H1 (cell line): ENCODE data around the gene MYH7B. TPM values are rescaled to one million over a fixed set of nuclear protein-coding genes. Genes with fewer than 3 reads are reported as not detected.

Experiments used
- CTCF ChIA-PET: fragments of 300-600 bp; sonication (Branson Sonifier 250); formaldehyde crosslinking; loops from one replicate; lab custom pipeline; 2021; ENCODE audit not compliant: partially characterized antibody; lab: Charles Lee
- POLR2A ChIA-PET: fragments of 300-600 bp; sonication (Branson Sonifier 250); formaldehyde crosslinking; loops from one replicate; lab custom pipeline; 2021; ENCODE audit warnings: inconsistent platforms; ENCODE audit not compliant: partially characterized antibody; lab: Charles Lee
- DNase-seq, 2 experiments: peaks; one replicate each; pipeline versions ENCODE4 v3.0.0 to v3.0.0-alpha.2; 2010 to 2022; ENCODE audit warnings: low spot score in 2 of 2, low read depth in 1 of 2, mixed read lengths in 1 of 2
- FAIRE-seq: peaks from 2 replicates; lab custom pipeline; 2011; peaks lifted over from hg19 to GRCh38; lab: Jason Lieb, UNC
- H2AFZ ChIP-seq: 2 replicates; pipeline ENCODE4 v1.8.1; 2012; ENCODE audit warnings: low read length, inconsistent platforms
- H2AK5ac ChIP-seq: 2 replicates; pipeline ENCODE4 v1.6.1; 2013; ENCODE audit warnings: low read depth, low read length
- H2BK120ac ChIP-seq: replicated peaks from 2 replicates; pipeline ENCODE3; 2013; ENCODE audit warnings: low read depth, low read length, inconsistent platforms
- H2BK12ac ChIP-seq: 2 replicates; pipeline ENCODE4 v1.6.1; 2013; ENCODE audit warnings: low read depth, low read length
- H2BK15ac ChIP-seq: 2 replicates; pipeline ENCODE4 v1.6.1; 2013; ENCODE audit warnings: low read length
- H2BK20ac ChIP-seq: 2 replicates; pipeline ENCODE4 v1.6.1; 2013; ENCODE audit warnings: low read length
- H2BK5ac ChIP-seq: 2 replicates; pipeline ENCODE4 v1.6.1; 2013; ENCODE audit warnings: low read depth, low read length
- H3K14ac ChIP-seq: 2 replicates; pipeline ENCODE4 v1.6.1; 2013; ENCODE audit warnings: inconsistent platforms; ENCODE audit not compliant: insufficient read length
- H3K18ac ChIP-seq: 2 replicates; pipeline ENCODE4 v1.6.1; 2013; ENCODE audit warnings: low read length; ENCODE audit errors: extremely low read depth
- H3K23ac ChIP-seq: 2 replicates; pipeline ENCODE4 v1.6.1; 2013; ENCODE audit warnings: inconsistent platforms; ENCODE audit not compliant: insufficient read length
- H3K23me2 ChIP-seq: 2 replicates; pipeline ENCODE4 v1.6.1; 2013; ENCODE audit warnings: low read depth, low read length
- H3K27ac ChIP-seq: 2 replicates; pipeline ENCODE4 v1.6.1; 2011; ENCODE audit warnings: low read depth, low read length, inconsistent platforms
- H3K27me3 ChIP-seq, 4 experiments: replicated peaks in 1 of 4; 1 replicate in 1 of 4; 2 replicates in 3 of 4; pipeline versions ENCODE4 v1.6.1 to v1.8.1; 2011 to 2013; ENCODE audit warnings: low read length in 3 of 4, mild to moderate bottlenecking in 3 of 4, inconsistent platforms in 2 of 4, mixed read lengths in 2 of 4, moderate library complexity in 1 of 4; ENCODE audit not compliant: control insufficient read depth in 3 of 4, insufficient read depth in 3 of 4; ENCODE audit errors: extremely low read depth in 1 of 4
- H3K36me3 ChIP-seq, 4 experiments: 2 replicates each; pipeline versions ENCODE4 v1.6.1 to v1.8.1; 2011 to 2013; ENCODE audit warnings: mild to moderate bottlenecking in 4 of 4, low read length in 3 of 4, moderate library complexity in 2 of 4, control low read depth in 1 of 4, inconsistent platforms in 1 of 4; ENCODE audit not compliant: insufficient read depth in 4 of 4, control insufficient read depth in 2 of 4
- H3K4ac ChIP-seq: replicated peaks from 2 replicates; pipeline ENCODE3; 2013; ENCODE audit warnings: low read length, low read depth, mixed read lengths, inconsistent platforms; ENCODE audit not compliant: insufficient read length
- H3K4me1 ChIP-seq, 4 experiments: replicated peaks in 1 of 4; 1 replicate in 1 of 4; 2 replicates in 3 of 4; pipeline versions ENCODE4 v1.6.1 to v1.8.1; 2011 to 2013; ENCODE audit warnings: low read length in 3 of 4, inconsistent platforms in 2 of 4, mixed read lengths in 1 of 4; ENCODE audit not compliant: insufficient read depth in 4 of 4, control insufficient read depth in 3 of 4
- H3K4me2 ChIP-seq, 2 experiments: 2 replicates each; pipeline versions ENCODE4 v1.6.1 to v1.8.1; 2011 to 2013; ENCODE audit warnings: low read depth in 2 of 2, low read length in 2 of 2, control low read depth in 1 of 2, inconsistent platforms in 1 of 2, mild to moderate bottlenecking in 1 of 2; ENCODE audit not compliant: insufficient read depth in 1 of 2
- H3K4me3 ChIP-seq, 4 experiments: fragments of 200-600, 300-600 bp in 1 of 4; sonication (generic), shearing (Covaris generic), sonication (Bioruptor Twin) in 1 of 4; 2 replicates each; pipeline versions ENCODE4 v1.5.1 to v1.8.1; 2011 to 2016; ENCODE audit warnings: low read length in 4 of 4, low read depth in 3 of 4, control low read depth in 2 of 4, inconsistent platforms in 2 of 4, mild to moderate bottlenecking in 2 of 4, mixed read lengths in 1 of 4, moderate library complexity in 1 of 4; ENCODE audit not compliant: insufficient read depth in 2 of 4; ENCODE audit errors: extremely low read depth in 1 of 4
- H3K56ac ChIP-seq: replicated peaks from 2 replicates; pipeline ENCODE3; 2013; ENCODE audit warnings: low read depth, mild to moderate bottlenecking, mixed read lengths, low read length, inconsistent platforms; ENCODE audit not compliant: insufficient read length
- H3K79me1 ChIP-seq: 2 replicates; pipeline ENCODE4 v1.6.1; 2013; ENCODE audit warnings: low read depth, low read length, control low read depth
- H3K79me2 ChIP-seq, 2 experiments: 2 replicates each; pipeline versions ENCODE4 v1.6.1 to v1.8.1; 2012 to 2013; ENCODE audit warnings: low read length in 2 of 2, mild to moderate bottlenecking in 2 of 2, inconsistent platforms in 1 of 2; ENCODE audit not compliant: insufficient read depth in 2 of 2, control insufficient read depth in 1 of 2
- H3K9ac ChIP-seq, 4 experiments: replicated peaks in 1 of 4; 1 replicate in 1 of 4; 2 replicates in 3 of 4; pipeline versions ENCODE4 v1.6.1 to v1.8.1; 2011 to 2013; ENCODE audit warnings: low read depth in 3 of 4, low read length in 3 of 4, control low read depth in 2 of 4, mild to moderate bottlenecking in 2 of 4, moderate library complexity in 2 of 4, inconsistent platforms in 1 of 4; ENCODE audit errors: extremely low read depth in 1 of 4
- H3K9me3 ChIP-seq, 2 experiments: 2 replicates each; pipeline versions ENCODE4 v1.6.1 to v1.8.1; 2012 to 2013; ENCODE audit warnings: mild to moderate bottlenecking in 2 of 2, moderate library complexity in 2 of 2, control low read depth in 1 of 2, inconsistent platforms in 1 of 2, low read depth in 1 of 2, low read length in 1 of 2, mixed read lengths in 1 of 2; ENCODE audit not compliant: insufficient read depth in 2 of 2
- H4K20me1 ChIP-seq, 2 experiments: replicated peaks in 1 of 2; 2 replicates each; pipeline versions ENCODE3 to v1.8.1; 2011 to 2013; ENCODE audit warnings: inconsistent platforms in 2 of 2, low read length in 2 of 2, mild to moderate bottlenecking in 1 of 2; ENCODE audit not compliant: insufficient read depth in 2 of 2, control insufficient read depth in 1 of 2
- H4K5ac ChIP-seq: 2 replicates; pipeline ENCODE4 v1.6.1; 2013; ENCODE audit warnings: low read length, low read depth, mixed read lengths, inconsistent platforms; ENCODE audit not compliant: insufficient read length
- H4K8ac ChIP-seq: 2 replicates; pipeline ENCODE4 v1.8.0; 2013; ENCODE audit warnings: mild to moderate bottlenecking, moderate library complexity, low read length, inconsistent platforms; ENCODE audit not compliant: insufficient read depth; ENCODE audit errors: extremely low read depth
- H4K91ac ChIP-seq: replicated peaks from 2 replicates; pipeline ENCODE3; 2013; ENCODE audit warnings: low read length, mixed read lengths, inconsistent platforms; ENCODE audit not compliant: insufficient read length
- EZH2 ChIP-seq: fragments of 200-600 bp; sonication (generic); IDR thresholded peaks from 2 replicates; pipeline ENCODE4 v1.7.1; 2012; ENCODE audit warnings: low read depth, mild to moderate bottlenecking, moderate library complexity, low read length, inconsistent platforms; ENCODE audit not compliant: severe bottlenecking
- KDM1A ChIP-seq: fragments of 200-600, 300-600 bp; sonication (generic); IDR thresholded peaks from 2 replicates; pipeline ENCODE4 v1.7.1; 2016; ENCODE audit warnings: mild to moderate bottlenecking, low read length, borderline replicate concordance
- SRF ChIP-seq: IDR thresholded peaks from 2 replicates; pipeline ENCODE4 v1.6.1; 2011; ENCODE audit warnings: mild to moderate bottlenecking, low read depth, low read length, moderate library complexity
- SUZ12 ChIP-seq: fragments of 200-600 bp; sonication (generic); IDR thresholded peaks from 2 replicates; pipeline ENCODE4 v1.6.1; 2012; ENCODE audit warnings: mild to moderate bottlenecking, inconsistent platforms, low read length, moderate library complexity, mixed read lengths
- TAF7 ChIP-seq: optimal IDR thresholded peaks from 2 replicates; pipeline ENCODE3; 2011; ENCODE audit warnings: low read depth, mild to moderate bottlenecking, inconsistent platforms, low read length, moderate library complexity, borderline replicate concordance
- ZNF274 ChIP-seq: IDR thresholded peaks from 2 replicates; pipeline ENCODE4 v1.7.0; 2012; ENCODE audit warnings: low read length, borderline replicate concordance; ENCODE audit errors: extremely low read depth
- WGBS, 2 experiments: shearing (Covaris generic) in 1 of 2; methylation state at CpG; one replicate each; pipeline versions ENCODE4 v1.1.6 to v1.1.7; 2013 to 2015; ENCODE audit warnings: low lambda C conversion rate in 2 of 2, mixed read lengths in 2 of 2, inconsistent platforms in 1 of 2, low coverage in 1 of 2, missing lambda C conversion rate in 1 of 2; ENCODE audit not compliant: insufficient replicate concordance in 2 of 2, insufficient coverage in 1 of 2, insufficient read length in 1 of 2; ENCODE audit errors: extremely low coverage in 1 of 2, missing lambda C conversion rate in 1 of 2; 5-methylcytosine and 5-hydroxymethylcytosine counted together
- polyA plus RNA-seq, 7 experiments: library from polyadenylated mRNA; depleted of rRNA in 3 of 7; stranded (reverse) in 5 of 7; unstranded in 2 of 7; fragments of >200 nt in 5 of 7; fragments of 200-250 nt in 2 of 7; gene quantifications; 1 replicate in 5 of 7; 2 replicates in 1 of 7; 4 replicates in 1 of 7; pipeline versions ENCODE4 v1.2.1 to v1.2.3, GENCODE V29; 2011 to 2013; ENCODE audit warnings: missing spikeins in 2 of 7, mixed read lengths in 2 of 7
- total RNA-seq: library from RNA; stranded (reverse); fragmentation: NEBNext Ultra II Directional; extraction: Animal tissue kit (Norgen Biotek cat#: 25700); gene quantifications from 2 replicates; pipeline ENCODE4 v1.2.1, GENCODE V29; 2021

The MYH7B gene
- total and polyA plus RNA-seq, 2 of the 8 experiments (the other 6 are each of a cell fraction or from before 2014, with no cell fraction given) = 0.15 to 0.30 TPM

DNA sequence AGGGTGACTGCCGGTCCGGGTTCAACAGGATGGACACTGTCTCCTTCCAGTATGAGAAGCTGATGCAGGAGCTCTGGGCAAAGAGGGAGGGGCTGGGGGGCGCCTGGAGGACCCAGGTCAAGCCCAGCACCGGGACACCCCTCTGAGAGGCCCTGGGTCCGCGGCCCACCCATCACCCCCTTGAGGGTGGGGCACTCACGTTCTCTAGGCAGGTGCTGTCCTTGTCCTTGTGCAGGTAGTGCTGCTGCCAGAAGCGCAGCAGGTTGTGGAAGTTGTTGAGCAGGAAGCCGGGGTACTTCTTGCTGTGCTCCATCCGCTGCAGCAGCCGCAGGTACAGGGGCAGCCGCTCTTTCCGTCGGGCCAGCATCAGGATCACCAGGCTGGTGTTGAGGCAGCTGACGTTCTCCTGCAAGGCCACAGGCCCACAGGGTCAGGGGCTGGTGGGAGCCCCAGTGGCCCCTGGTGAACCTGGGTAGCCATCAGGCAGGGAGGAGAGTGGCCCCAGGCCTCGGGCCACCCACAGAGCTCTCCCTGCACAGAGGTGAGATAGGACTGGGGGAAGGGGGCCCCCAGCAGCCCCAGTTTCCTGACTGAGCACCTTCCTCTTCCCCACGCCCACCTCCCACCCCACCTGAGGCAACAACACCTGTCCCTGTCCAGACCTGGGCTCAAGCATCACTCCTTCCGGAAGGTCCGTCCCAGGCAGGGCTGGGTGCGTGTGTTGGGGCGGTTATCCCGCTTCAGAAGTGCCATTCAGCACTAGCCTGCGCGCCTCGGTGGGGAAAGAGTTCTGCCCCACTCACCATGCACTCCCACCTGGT is 47.8 kb downstream of the MYH7B start:
- no peak overlapping the region for H3K9ac ChIP-seq
- H4K20me1 ChIP-seq = peaks cover 5 to 6% of the 10 kb centered on the region in 2 experiments
- H4K5ac ChIP-seq = no peak overlapping the region
- no peak overlapping the region for H3K14ac ChIP-seq
- peaks cover 0 to 2% (median 0%) of the 10 kb centered on the region in 4 experiments; a peak in 2 of 7 replicates for H3K4me1 ChIP-seq
- no peaks in the 10 kb centered on the region for H3K27me3 ChIP-seq
- H2BK20ac ChIP-seq = no peak overlapping the region
- no peaks in the 10 kb centered on the region for H3K23me2 ChIP-seq
- 92% methylated on average over 24 of the region's 25 CpGs; no CpG with 5 or more reads in 1 of the 2 experiments for WGBS, 2 experiments
- no peak overlapping the region; the same call in 1 of the 2 replicates for H4K8ac ChIP-seq
- H4K91ac ChIP-seq = no peak overlapping the region
- POLR2A ChIA-PET = no interaction called here
- no peak overlapping the region for H3K18ac ChIP-seq
- H3K79me2 ChIP-seq = no peaks in the 10 kb centered on the region
- CTCF ChIA-PET = interaction anchor here (1.1 to 4.1 kb wide), 5 partner anchors 10 to 168 kb away, joined by 3 to 54 read pairs (median 25); partner anchors contain the start of genes ACSS2 and GGT7
- FAIRE-seq = no peak
- no peak overlapping the region for H3K4me3 ChIP-seq
- H2AFZ ChIP-seq = no peak overlapping the region
- H3K23ac ChIP-seq = no peak overlapping the region
- H3K36me3 ChIP-seq = peaks cover 14 to 70% (median 48%) of the 10 kb centered on the region in 4 experiments
- H3K4me2 ChIP-seq = no peak overlapping the region
- no peak overlapping the region for H2BK5ac ChIP-seq
- no peaks in the 10 kb centered on the region for H3K9me3 ChIP-seq
- no peak overlapping the region for H3K56ac ChIP-seq
- H2BK120ac ChIP-seq = no peak overlapping the region
- DNase-seq = no peak
- no peak overlapping the region for H2BK15ac ChIP-seq
- H3K27ac ChIP-seq = no peak overlapping the region
- H2BK12ac ChIP-seq = no peak overlapping the region
- TF ChIP-seq EZH2 = no peak
- TF ChIP-seq KDM1A = no peak
- TF ChIP-seq ZNF274 = no peak
- no peak for TF ChIP-seq SUZ12
- no peak for TF ChIP-seq SRF
- no peak for TF ChIP-seq TAF7
- H2AK5ac ChIP-seq = no peak overlapping the region
- no peaks in the 10 kb centered on the region for H3K79me1 ChIP-seq
- H3K4ac ChIP-seq = no peak overlapping the region
